ENCODE data around the gene MYO1D. TPM values are rescaled to one million over a fixed set of nuclear protein-coding genes. Genes with fewer than 3 reads are reported as not detected.

The MYO1D gene
- total RNA-seq, 1 donor from 2014 or later: 24.9 TPM

- no peak for TF ChIP-seq CTCF (conservative IDR thresholded peaks at IDR 0.05)
- peak overlapping the region; percentile 67 for H3K27ac Mint-ChIP-seq
- no peaks in the 10 kb centered on the region for H3K9me3 Mint-ChIP-seq
- H3K4me1 Mint-ChIP-seq (ENCODE audit: unreplicated experiment): peaks cover 20% of the 10 kb centered on the region
- peaks cover 7% of the 10 kb centered on the region for H3K36me3 Mint-ChIP-seq
- peak; percentile 86 for DNase-seq (ENCODE audit: extremely low spot score, unreplicated experiment)
- peak overlapping the region; percentile 84 for H3K4me3 Mint-ChIP-seq
- peaks cover 3% of the 10 kb centered on the region for H3K27me3 Mint-ChIP-seq
These were observed 390.7 kb downstream of the MYO1D start for GRCh38 chr17:32486111-32486700.

GRCh38 chr17:32485261-32486110, 391.4 kb downstream of the MYO1D start:
- no peaks in the 10 kb centered on the region for H3K9me3 Mint-ChIP-seq
- peak; percentile 31 for DNase-seq (ENCODE audit: extremely low spot score, unreplicated experiment)
- H3K4me1 Mint-ChIP-seq (ENCODE audit: unreplicated experiment): peaks cover 20% of the 10 kb centered on the region
- H3K27me3 Mint-ChIP-seq: peaks cover 3% of the 10 kb centered on the region
- H3K36me3 Mint-ChIP-seq: peaks cover 7% of the 10 kb centered on the region
- TF ChIP-seq CTCF (conservative IDR thresholded peaks at IDR 0.05): no peak
- peak overlapping the region; percentile 84 for H3K4me3 Mint-ChIP-seq
- H3K27ac Mint-ChIP-seq: peak overlapping the region; percentile 67

- Mint-ChIP-seq H3K4me3 (peak overlapping the region; percentile 69), H3K27ac (no peak overlapping the region)
- TF ChIP-seq CTCF (conservative IDR thresholded peaks at IDR 0.05): no peak
These were observed 392.3 kb downstream of the MYO1D start for GRCh38 chr17:32484628-32485027.

GRCh38 chr17:32484041-32484461, 392.9 kb downstream of the MYO1D start:
- Mint-ChIP-seq H3K36me3 (peaks cover 17% of the 10 kb centered on the region), H3K9me3 (no peaks in the 10 kb centered on the region), H3K27me3 (peaks cover 3% of the 10 kb centered on the region), H3K4me3 (peak overlapping the region; percentile 80), H3K27ac (peak overlapping the region; percentile 84), H3K4me1 (ENCODE audit: unreplicated experiment) (peaks cover 20% of the 10 kb centered on the region)
- peak; percentile 48 for DNase-seq (ENCODE audit: extremely low spot score, unreplicated experiment)
- no peak for TF ChIP-seq CTCF (conservative IDR thresholded peaks at IDR 0.05)

More at GRCh38 chr17:32484628-32485027, 392.3 kb downstream of the MYO1D start:
- DNase-seq (ENCODE audit: extremely low spot score, unreplicated experiment): peak; percentile 42
- H3K36me3 Mint-ChIP-seq: peaks cover 12% of the 10 kb centered on the region
- peaks cover 3% of the 10 kb centered on the region for H3K27me3 Mint-ChIP-seq
- no peaks in the 10 kb centered on the region for H3K9me3 Mint-ChIP-seq
- H3K4me1 Mint-ChIP-seq (ENCODE audit: unreplicated experiment): peaks cover 20% of the 10 kb centered on the region

GRCh38 chr17:32483451-32484019, 393.4 kb downstream of the MYO1D start:
- DNase-seq (ENCODE audit: extremely low spot score, unreplicated experiment): peak; percentile 73
- peaks cover 19% of the 10 kb centered on the region for H3K36me3 Mint-ChIP-seq
- peaks cover 3% of the 10 kb centered on the region for H3K27me3 Mint-ChIP-seq
- H3K27ac Mint-ChIP-seq: peak overlapping the region; percentile 84
- no peaks in the 10 kb centered on the region for H3K9me3 Mint-ChIP-seq
- peak; percentile 78 for TF ChIP-seq CTCF (conservative IDR thresholded peaks at IDR 0.05)
- H3K4me1 Mint-ChIP-seq (ENCODE audit: unreplicated experiment): peaks cover 20% of the 10 kb centered on the region
- peak overlapping the region; percentile 80 for H3K4me3 Mint-ChIP-seq
